ENCODE measurements around the gene ABCC1.
"Not testable (repeated sequence)": the region's sequence is repeated elsewhere in the genome, so short reads cannot be mapped to it uniquely, and the experiment has no call there.

ABCC1 gene

DNA sequence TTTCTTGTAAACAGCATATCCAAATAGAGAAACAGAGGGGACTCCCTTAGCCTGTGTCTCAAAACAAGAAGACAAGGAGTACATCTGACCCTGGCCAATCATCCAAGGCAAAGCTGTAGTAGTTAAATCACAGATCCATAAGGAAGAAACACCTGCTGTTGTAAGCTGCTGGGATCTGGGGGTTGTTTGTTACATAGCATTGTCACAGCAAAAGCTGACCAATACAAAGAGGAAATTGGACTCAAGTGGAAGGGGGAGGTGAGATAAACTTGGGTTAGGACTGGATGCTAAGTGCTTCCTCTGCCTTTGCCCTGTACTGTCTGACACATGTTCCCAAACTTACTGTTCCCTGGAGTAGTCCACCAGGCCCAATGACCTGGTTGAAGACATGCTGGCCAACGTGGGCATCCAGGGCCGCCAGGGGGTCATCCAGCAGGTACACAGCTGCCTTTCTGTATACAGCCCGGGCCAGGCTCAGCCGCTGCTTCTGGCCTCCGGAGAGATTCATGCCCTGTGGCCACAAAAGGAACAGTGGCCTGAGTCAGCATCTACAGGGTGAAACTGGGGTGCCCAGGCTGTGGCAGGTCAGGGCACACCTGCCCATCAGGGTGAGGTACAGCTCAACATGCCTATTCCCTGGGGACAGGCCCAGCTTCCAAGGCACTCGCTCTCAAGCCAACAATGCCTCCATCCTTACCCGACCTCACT, 229.2 kb downstream of the ABCC1 start:
- DNase-seq (ENCODE audit: low read depth in 2 of 3, low spot score in 2 of 3) = no peak

DNA sequence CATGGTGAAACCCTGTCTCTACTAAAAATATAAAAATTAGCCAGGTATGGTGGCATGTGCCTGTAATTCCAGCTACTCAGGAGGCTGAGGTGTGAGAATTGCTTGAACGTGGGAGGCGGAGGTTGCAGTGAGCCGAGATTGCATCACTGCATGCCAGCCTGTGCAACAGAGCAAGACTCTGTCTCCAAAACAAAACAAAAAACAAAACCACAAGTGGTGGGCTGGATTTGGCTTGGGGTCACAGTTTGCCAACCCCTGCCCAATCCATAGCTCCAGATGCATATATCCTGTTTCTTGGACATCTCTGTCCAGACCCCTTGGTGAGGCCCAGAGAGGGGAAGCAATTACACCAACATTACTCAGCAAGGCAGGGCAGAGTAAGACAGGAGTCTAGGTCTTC, 232.3 kb downstream of the ABCC1 start:
- not testable (repeated sequence) for DNase-seq (ENCODE audit: low read depth in 2 of 3, low spot score in 2 of 3)

DNA sequence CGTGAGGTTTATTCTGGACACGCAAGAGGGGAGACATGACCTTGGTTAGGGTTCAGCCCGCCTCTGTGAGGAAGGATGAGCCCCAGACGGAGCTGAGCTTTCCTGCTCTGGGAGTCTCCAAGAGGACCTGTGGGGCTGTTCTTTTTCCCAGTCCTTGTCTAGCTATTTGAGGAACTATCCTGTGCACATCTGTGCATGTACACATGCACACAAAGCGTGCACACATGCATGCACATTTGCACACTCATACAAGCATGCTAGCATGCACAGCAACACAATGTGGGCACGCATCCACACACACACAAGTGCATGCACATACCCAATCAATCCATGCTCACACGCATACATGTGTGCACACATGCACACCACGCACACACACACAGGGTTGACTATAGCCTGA, 233.5 kb downstream of the ABCC1 start:
- DNase-seq (ENCODE audit: low read depth in 2 of 3, low spot score in 2 of 3) = no peak

DNA sequence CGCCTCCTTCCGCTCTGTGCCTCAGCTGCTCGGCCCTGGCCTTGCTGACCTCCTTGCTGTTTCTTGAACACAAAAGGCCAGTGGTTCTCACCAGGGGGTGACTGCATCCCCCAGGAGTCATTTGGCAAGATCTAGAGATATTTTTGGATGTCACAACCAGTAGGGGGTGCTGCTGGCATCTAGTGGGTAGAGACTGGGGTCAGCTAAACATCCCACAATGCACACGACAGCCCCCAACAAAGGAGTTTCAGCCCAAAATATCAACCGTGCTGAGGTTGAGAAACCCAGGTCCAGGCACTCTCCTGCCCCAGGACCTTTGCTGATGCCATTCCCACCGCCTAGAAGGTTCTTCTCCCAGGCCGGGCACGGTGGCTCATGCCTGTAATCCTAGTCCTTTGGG, 234.1 kb downstream of the ABCC1 start:
- DNase-seq (ENCODE audit: low read depth in 2 of 3, low spot score in 2 of 3) = no peak

DNA sequence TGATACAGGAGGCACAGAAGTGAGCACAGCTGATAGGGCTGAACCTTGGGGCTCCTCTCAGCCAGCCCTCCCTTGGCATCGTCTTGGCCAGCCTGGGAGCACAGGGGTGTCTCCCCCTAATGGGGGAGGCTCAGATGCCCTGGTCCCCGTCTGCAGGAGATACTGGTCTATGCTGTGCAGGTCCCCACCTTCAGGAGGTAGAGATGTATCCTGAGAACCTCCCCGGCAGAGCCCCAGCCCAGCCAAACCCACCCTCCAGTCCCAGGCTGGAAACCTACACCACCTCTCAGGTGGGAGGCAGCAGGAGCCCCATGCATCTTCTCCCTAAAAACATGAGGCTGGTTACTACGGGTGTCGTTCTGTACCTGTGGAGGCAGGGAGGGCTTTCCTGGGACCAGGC, 235.2 kb downstream of the ABCC1 start:
- no peak for DNase-seq (ENCODE audit: low read depth in 2 of 3, low spot score in 2 of 3)

DNA sequence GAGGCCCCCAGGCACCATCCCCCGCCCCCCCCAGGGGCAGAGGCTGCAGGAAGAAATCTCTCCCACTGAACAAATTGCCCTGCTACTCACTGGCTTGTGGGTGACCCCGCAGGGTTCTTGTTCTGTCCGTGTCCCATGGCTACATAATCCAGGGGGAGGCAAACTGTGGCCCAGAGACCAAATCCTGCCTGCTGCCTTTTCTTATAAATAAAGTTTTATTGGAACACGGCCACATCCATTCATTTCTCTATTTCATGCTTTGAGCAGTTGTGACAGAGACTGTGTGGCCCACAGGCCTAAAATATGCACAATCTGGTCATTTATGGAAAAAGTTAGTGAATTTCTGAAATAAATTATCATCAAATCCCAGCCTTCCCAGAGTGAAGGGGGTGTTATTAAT, 235.7 kb downstream of the ABCC1 start:
- no peak for DNase-seq (ENCODE audit: low read depth in 2 of 3, low spot score in 2 of 3)

DNA sequence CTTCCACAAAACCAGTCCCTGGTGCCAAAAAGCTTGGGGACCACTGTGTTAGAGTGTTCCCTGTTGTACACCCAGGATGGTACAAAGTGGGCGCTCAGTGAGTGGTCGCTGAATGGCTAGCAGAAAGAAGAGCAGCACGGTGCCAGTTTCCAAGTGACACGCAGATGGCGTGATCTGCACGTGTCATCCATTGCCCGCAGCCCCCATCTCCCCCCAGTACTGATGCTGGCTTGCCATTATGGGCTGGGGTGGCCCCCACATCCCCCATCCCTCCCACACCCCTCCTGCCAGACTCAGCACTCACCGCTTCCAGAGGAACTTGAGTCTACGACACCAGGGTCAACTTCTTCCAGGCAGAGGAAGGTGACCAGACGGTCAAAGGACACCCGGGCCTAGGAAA, 237.4 kb downstream of the ABCC1 start:
- DNase-seq (ENCODE audit: low read depth in 2 of 3, low spot score in 2 of 3) = no peak

DNA sequence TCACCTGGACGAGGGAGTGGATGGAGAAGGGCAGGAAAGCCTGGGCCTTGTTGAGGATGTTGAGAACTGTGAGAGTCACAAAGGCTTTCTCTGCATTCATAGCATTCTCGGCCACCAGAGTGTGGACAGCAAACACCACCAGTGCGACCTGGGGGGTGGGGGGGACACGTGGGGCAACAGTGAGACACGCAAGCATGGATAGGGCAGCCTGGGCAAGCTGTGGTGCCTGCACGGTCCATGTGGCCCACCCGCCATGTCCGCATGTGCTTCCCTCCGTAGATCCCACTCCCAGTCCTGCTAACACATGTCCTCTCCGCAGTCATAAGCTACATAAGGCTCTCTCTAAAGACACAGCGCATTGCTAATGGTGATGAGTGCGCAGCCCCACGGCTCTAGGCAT, 239.4 kb downstream of the ABCC1 start:
- DNase-seq (ENCODE audit: low read depth in 2 of 3, low spot score in 2 of 3) = no peak

DNA sequence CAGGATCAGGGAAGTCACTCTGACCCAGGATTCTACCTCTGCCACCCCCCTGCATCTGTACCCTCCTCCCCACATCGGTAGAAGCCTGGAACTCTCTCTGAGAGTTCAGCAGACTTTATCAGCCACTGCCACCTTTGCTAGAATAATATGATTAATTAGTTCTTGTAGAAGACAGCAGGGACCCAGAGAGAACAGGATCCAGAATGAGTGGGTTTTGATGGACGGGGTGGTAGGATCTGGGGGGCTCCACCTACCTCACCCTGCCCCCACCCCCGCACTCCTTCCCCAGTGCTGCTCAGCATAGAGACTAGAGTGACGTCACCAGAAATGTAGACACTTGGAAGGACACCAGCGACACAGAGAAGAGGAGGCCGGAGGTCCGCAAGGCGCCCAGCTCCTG, 240.4 kb downstream of the ABCC1 start:
- DNase-seq (ENCODE audit: low read depth in 2 of 3, low spot score in 2 of 3) = no peak

DNA sequence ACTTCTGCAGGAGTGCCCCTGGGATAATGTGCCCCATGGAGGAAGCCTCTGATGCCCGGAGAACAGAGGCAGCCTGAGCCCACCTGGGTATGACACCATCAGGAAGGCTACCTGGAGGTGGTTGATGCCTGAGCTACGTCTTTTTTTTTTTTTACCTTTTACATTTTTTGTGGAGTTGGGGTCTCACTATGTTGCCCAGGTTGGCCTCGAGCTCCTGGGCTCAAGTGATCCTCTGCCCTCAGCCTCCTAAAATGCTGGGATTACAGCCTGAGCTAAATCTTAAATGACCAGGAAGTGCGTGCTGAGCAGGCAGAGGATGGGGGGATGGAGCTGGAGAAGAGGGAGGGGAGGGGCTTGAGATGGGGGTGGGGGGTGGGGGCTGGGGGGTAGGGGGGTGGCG, 241.1 kb downstream of the ABCC1 start:
- no peak for DNase-seq (ENCODE audit: low read depth in 2 of 3, low spot score in 2 of 3)

DNA sequence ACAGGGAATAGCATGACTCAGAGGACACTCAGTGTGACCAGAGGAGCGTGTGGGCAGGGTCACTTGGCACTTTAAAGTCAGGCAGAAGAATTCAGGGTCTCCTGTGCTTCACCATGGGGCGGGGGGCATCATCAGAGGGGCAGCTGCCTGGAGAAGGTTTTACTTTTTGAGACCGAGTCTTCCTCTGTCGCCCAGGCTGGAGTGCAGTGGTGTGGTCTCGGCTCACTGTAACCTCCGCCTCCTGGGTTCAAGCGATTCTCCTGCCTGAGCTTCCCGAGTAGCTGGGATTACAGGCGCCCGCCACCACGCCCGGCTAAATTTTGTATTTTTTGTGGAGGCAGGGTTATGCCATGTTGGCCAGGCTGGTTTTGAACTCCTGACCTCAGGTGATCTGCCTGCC, 241.6 kb downstream of the ABCC1 start:
- DNase-seq (ENCODE audit: low read depth in 2 of 3, low spot score in 2 of 3) = not testable (repeated sequence)

DNA sequence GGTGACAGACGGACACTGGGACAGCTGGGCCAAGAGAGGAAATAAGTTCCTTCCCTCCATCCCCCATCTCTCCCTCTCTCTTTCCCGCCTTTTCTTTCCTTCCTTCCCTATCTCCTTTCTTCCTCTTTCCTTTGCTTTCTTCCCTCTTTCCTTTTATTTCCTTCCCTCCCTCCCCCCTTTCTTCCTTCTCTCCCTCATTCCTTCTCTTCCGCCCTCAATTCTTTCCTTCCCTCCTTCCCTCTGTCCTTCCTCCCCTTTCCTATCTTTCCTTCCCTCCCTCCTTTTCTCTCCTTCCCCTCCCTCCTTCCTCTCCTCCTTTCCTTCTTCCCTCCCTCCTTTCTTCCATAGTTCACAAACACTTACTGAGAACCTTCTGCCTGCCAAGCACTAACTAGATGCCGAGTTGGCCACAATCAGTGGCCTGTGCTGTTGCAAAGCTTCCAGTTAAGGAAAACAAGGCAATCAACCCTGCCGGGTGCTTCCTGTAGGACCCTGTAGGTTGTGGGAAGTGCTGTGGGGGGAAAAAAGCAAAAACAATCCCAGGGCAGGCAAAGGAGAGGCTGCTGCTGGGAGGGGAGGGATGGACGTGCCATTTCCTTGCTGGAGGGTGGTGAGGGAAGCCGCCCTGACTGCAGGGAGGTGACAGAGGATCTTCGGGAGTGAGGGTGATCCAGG, 242.2 kb downstream of the ABCC1 start:
- DNase-seq (ENCODE audit: low read depth in 2 of 3, low spot score in 2 of 3) = no peak
